ENCODE data around the gene LMAN1.
A peak's percentile ranks its signal among the peaks of the same experiment; 100 is the strongest.

The LMAN1 gene

GRCh38 chr18:59303006-59303405 is 56.1 kb downstream of the LMAN1 start:
- DNase-seq (ENCODE audit: low spot score) = no peak

DNA sequence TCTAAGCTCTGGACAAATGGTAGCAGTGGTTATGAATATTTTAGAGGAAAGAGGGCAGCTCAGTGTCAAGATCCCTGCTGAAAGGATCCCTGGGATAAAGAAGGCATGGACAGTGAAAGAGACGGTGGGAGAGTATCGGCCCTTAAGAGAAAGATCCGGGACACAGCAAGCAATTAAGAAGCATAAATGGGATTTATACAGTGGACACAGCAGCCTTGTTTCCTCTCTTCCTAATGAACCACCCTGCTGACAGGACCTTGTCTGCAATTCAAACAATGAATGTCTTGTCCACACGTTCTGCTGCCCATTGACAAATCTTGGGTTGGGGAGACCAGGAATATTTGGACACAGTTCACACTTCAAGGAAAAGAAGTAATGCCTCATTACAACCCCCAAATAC is 57.1 kb downstream of the LMAN1 start:
- DNase-seq (ENCODE audit: low spot score) = peak; percentile 52

GRCh38 chr18:59300676-59301285 is 58.3 kb downstream of the LMAN1 start:
- no peak for DNase-seq (ENCODE audit: low spot score)

DNA sequence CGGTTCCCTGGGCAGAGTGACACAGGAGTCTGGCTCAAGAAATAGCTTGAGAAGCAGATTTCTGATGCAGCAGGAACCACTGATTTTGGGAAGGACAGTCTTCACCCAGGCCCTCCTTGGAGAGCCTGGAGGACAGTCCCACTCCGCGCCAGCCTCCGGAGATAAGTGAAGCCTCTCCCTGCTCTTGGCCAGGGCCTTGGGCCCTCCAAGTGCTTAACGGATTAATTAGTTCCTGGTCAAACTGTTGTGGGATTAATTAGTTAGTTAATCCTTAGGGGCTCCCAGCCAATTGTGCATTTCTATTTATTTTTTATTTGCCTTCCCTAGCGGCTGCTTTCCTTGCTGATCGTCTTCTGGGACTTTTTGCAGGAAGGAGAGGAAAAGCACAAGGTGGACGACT is 60.2 kb downstream of the LMAN1 start:
- no peak for DNase-seq (ENCODE audit: low spot score)

DNA sequence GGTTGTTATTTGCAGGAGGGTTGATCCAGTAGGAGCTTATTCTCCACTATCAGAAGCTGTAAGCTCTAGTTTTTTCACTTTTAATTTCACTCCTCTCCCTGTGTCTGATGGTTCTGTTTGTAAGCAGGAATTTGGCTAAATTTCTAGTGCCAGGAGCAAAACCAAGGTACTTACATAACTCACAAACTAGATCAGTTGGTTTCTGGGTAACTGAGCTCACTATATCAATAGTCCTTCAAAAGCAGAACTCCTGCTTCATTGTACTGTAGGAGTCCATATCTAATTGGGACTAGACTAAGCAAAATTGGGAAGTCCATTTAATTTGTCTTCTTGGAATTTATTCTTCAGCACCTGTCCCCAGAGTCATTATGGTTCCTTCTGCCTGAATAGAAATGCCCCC is 65.7 kb downstream of the LMAN1 start:
- DNase-seq (ENCODE audit: low spot score) = no peak

DNA sequence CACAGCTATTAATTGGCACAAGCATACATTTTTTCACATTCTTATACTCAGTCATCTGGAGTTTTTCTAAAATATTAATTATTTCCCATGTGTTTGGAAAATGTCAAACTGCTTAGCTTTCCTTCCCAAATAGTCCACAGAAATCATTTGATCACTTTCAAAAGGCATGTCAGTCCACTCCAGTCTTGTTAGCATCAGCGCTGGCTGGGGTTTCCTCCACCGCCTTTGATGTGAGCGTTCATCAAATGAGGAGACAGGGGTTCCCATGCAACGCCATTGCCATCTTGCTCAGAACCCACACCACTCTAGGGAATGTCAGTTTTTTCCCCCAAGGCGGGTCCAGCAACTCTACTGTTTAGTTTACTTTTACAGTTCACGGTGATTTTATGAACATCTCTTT is 72.7 kb downstream of the LMAN1 start:
- DNase-seq (ENCODE audit: low spot score) = no peak

GRCh38 chr18:59282341-59282740 is 76.7 kb downstream of the LMAN1 start:
- DNase-seq (ENCODE audit: low spot score) = no peak

DNA sequence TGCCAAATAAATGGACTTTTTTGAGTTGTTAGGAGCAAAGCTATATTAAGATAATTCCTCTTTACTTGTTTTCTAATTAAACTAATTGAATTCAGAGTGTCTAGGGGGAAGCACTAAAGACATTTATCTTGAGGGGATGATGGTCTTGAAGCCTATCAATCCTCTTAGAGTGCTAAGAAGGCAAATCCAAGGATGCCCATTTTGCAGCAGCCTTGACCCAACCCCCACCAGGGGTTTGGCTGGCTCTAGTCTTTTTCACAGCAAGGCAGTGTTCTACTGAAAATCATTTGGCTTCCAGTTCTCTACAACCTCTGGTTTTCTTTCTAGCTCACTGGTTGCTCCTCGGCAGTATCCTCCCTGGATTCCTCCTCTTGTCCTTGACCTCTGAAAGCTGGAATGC is 79.3 kb downstream of the LMAN1 start:
- DNase-seq (ENCODE audit: low spot score) = no peak

GRCh38 chr18:59279193-59279592 is 79.9 kb downstream of the LMAN1 start:
- DNase-seq (ENCODE audit: low spot score) = no peak

DNA sequence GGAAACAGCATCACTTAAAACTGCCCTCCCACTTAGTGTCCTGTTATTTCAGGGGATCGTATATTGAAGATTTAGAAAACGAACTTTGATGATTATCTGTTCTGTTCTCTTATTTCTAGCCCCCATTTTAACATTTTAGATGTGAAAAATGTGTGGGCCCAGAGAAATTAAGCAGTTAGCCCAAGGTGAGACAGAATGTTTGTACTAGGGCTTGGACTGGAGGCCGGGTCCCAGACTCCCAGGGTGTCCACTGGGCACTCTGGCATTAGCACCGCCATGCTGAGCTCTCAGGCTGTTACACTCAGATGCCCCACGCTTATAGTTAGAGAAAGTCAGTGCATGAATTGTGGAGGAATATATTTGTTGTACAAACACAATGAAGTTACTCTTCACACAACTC is 80.3 kb downstream of the LMAN1 start:
- no peak for DNase-seq (ENCODE audit: low spot score)

All from COLO829 (cell line).